ENCODE results near the gene PICK1. TPM values are rescaled to one million over a fixed set of nuclear protein-coding genes. Genes with fewer than 3 reads are reported as not detected.

The PICK1 gene
- total and polyA plus RNA-seq, 2 of the 13 experiments (the other 11 are each of a cell fraction or from before 2014, with no cell fraction given), result 19.3 to 25.3 TPM

GRCh38 chr22:38106814-38107578 is 49.8 kb downstream of the PICK1 start (continued):
- no peak for TF ChIP-seq RBM39 (IDR thresholded peaks at IDR 0.05; ENCODE audit: low read depth, low read length, poor library complexity, severe bottlenecking)
- no peak for TF ChIP-seq ARID4A (CRISPR knock-in tag; IDR thresholded peaks at IDR 0.05; ENCODE audit: borderline replicate concordance)
- TF ChIP-seq ZFP37 (CRISPR knock-in tag; IDR thresholded peaks at IDR 0.05; ENCODE audit: borderline replicate concordance), result no peak
- TF ChIP-seq ZNF687 (CRISPR knock-in tag; IDR thresholded peaks at IDR 0.05), result no peak
- TF ChIP-seq ZBTB20 (CRISPR knock-in tag; IDR thresholded peaks at IDR 0.05; ENCODE audit: borderline replicate concordance, low read depth), result no peak

Data from HepG2 (cell line).